Pons (tissue), 1 donor: ENCODE results near the gene ZNF48.

Source experiments
- DNase-seq: peaks from one replicate; pipeline ENCODE4 v3.0.0-alpha.2; 2016; ENCODE audit warnings: low spot score

Gene ZNF48

GRCh38 chr16:30407804-30408534, 12.7 kb downstream of the ZNF48 start:
- no peak for DNase-seq

GRCh38 chr16:30409125-30410060, 14.2 kb downstream of the ZNF48 start:
- peak; percentile 92 for DNase-seq

- no peak for DNase-seq
Observed at GRCh38 chr16:30413112-30413806, 18.0 kb downstream of the ZNF48 start.

- no peak for DNase-seq
Observed at GRCh38 chr16:30414159-30414558, 18.9 kb downstream of the ZNF48 start.

- DNase-seq: no peak
Observed at GRCh38 chr16:30416047-30416603, 20.9 kb downstream of the ZNF48 start.

- DNase-seq: no peak
Observed at GRCh38 chr16:30416624-30417528, 21.7 kb downstream of the ZNF48 start.

- DNase-seq: peak; percentile 56
Observed at GRCh38 chr16:30417529-30418349, 22.5 kb downstream of the ZNF48 start.

- DNase-seq: no peak
Observed at GRCh38 chr16:30418350-30419181, 23.3 kb downstream of the ZNF48 start.

GRCh38 chr16:30421010-30421409, 25.8 kb downstream of the ZNF48 start:
- no peak for DNase-seq

GRCh38 chr16:30428055-30428454, 32.8 kb downstream of the ZNF48 start:
- DNase-seq: no peak

GRCh38 chr16:30429418-30429677, 34.1 kb downstream of the ZNF48 start:
- DNase-seq: no peak

- DNase-seq: peak; percentile 99
Observed at GRCh38 chr16:30429678-30430427, 34.6 kb downstream of the ZNF48 start, which contains the start of gene DCTPP1. Gene DCTPP1 (minus strand): TSS chr16:30430030. CDS start chr16:30429980, 50 bp downstream.

GRCh38 chr16:30430428-30430970, 35.3 kb downstream of the ZNF48 start:
- no peak for DNase-seq

- no peak for DNase-seq
Observed at GRCh38 chr16:30434852-30435251, 39.6 kb downstream of the ZNF48 start.

- DNase-seq: no peak
Observed at GRCh38 chr16:30437511-30438046, 42.4 kb downstream of the ZNF48 start.

GRCh38 chr16:30438835-30439234, 43.6 kb downstream of the ZNF48 start:
- no peak for DNase-seq

- no peak for DNase-seq
Observed at GRCh38 chr16:30439720-30440348, 44.6 kb downstream of the ZNF48 start.

- DNase-seq: no peak
Observed at GRCh38 chr16:30443631-30444030, 48.4 kb downstream of the ZNF48 start.
